ACHN (cell line): Measurements from ENCODE around the gene GATA2.

Experiments
- DNase-seq: peaks from one replicate; pipeline ENCODE4 v3.0.0-alpha.2; 2015
- in situ Hi-C: cut with HindIII; loops from 2 replicates; pipeline ENCODE4 v1.10.0; 2017; ENCODE audit warnings: low sequenced_read_pairs, low pct_ligation_motif_present, low pct_unique_long_range_greater_than_20kb

Gene GATA2

DNA sequence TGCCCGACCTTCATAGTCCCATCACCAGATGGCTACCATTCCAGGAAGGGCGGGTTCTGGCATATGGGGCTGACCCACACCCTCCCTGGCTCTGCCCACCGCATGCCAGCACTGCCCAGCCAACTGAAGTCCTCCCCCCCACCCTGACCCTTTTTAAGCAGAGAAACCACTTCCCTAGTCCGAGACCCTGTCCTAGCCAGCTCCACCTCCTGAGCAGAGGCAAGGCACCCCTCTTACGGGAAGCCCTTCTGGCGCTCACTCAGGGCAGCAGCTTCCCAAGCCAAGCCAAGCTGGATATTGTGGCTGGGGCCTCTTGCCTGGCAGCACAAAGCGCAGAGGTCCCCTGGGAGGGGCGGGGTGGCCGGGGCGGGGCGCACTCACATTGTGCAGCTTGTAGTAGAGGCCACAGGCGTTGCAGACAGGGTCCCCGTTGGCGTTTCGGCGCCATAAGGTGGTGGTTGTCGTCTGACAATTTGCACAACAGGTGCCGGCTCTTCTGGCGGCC lies 11.5 kb downstream of the GATA2 start:
- no peak for DNase-seq
- in situ Hi-C loops, result no loop called here

DNA sequence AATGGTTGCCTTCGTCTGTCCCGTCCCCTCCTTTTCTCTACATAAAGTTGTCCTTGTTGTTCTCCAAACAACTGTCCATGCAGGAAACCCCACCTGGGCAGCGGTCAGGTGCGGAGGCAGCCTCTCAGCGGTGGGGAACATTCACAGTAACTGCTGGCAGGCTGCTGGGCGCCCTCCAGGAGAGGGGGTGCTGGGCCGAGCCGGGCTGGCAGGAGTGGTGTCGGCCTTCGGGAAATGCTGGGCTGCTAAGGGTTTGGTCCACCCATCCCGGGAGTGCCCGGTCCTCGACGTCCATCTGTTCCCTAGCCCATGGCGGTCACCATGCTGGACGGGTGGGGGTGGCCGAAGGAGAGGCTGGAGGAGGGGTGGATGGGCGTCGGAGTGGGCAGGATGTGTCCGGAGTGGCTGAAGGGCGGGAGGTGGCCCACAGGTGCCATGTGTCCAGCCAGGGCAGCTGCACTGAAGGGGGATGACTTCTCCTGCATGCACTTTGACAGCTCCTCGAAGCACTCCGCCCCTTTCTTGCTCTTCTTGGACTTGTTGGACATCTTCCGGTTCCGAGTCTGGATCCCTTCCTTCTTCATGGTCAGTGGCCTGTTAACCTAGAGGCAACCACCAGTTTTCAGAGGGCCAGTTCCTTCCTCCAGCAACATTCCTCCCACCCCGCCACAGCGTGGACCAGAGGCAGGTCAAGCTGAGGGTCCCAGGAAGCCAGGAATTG lies 12.1 kb downstream of the GATA2 start:
- DNase-seq, result no peak
- in situ Hi-C loops, result no loop called here

DNA sequence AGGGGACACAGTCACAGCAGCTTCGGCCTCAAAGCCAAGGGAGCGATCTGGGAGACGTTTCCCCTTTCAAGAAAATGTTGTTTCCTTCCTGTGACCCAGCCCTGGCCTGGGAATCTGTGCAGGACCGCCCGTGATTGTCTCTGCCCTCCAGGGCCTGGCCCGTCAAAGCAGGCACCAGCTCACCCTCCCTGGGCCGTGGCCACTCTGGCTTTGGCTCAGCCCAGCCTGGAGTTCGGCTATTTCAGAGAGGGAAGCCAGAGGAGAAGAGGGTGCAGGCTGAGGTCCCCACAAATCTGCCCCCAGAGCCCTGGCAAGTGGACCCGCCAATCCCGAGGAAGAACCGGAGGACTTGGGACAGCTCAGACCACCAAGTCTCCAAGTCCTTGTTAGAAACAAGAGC lies 12.7 kb downstream of the GATA2 start:
- in situ Hi-C loops, result no loop called here

DNA sequence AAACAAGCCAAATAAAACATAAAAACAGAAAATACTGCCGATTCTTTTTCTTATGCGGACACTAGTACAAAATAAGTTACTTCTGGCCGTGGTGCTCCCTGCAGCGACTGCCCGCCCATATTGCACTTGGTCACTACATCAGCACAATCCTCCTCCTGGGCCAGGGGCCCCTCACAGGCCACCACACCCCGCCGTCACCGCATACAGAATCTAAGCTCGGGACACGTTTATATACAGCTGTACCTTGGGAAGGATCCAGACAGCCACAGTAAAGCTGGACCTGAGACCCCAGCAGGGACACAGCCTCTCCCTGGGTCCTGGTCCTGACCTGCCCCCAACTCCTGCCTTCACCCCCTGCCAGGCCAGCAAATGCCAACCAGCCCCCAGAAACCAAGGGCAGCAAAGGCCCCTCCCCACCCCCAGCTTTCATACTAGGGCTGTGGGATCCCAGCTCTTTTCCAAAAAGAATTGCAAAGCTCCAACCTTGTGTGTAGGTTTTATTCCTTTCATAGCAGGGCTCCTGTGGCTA lies 13.4 kb downstream of the GATA2 start:
- in situ Hi-C loops, result no loop called here
- no peak for DNase-seq

More for the DNA sequence above, 12.7 kb downstream of the GATA2 start:
- DNase-seq, result no peak

DNA sequence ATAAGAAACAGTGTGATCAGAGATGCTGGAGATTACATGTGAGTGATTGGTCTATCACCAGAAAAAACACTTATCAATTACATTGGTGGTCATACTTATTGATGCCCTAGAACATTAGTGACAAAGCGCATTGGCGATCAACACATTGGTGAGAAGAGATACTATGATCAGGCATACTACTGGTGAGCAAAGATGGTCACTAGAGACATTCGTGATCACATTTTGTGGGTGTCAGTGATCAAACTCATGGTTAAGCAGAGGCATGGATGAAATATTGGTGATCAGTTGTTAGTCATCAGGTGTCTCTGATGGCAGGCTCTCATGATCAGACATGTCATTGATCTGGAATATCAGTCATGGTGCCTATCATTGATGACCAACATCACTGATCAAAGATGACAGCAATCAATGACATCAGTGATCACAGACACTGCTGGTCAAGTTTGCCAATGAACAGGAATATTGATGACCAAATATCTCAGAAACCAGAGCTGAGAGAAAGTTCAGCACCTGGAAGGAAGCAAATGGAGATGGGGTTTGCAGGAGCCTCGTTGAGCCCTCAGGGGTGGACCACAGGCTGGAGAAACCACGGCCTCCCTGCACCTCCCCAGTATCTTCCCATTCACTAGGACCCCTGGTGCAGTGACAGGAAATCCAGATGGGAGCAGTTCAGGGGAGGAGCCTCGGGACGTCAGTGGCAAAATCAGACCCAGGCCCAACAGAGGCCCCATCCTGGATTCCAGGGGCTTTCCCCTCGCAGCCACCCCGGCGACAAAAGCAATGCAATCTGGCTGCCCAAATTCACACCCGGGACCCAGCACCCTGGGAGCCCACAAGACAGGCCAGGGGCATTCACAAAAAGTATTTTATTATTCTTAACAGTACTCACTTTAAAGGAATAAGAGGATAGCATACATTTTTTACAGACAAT lies 14.2 kb downstream of the GATA2 start:
- in situ Hi-C loops, result no loop called here
- no peak for DNase-seq

DNA sequence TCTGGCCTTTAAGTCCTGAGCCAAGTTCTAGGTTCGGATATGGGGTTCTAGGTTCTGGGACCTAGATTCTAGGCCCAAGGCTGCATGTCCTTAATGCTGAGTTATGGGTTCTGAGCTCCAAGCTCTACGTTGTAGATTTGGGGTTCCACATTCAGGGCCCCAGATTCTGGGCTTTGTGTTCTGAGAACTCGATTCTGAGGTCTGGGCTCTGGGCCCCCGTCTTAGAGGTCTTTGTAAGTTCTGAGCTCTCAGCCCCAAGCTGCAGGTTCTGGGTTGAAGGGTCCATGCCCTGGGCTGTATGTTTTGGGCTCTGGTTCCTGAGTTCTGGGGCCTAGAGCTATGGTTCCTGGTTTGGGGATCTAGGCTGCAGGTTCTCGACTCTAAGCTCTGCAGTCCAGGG lies 16.3 kb downstream of the GATA2 start:
- DNase-seq, result no peak
- in situ Hi-C loops, result no loop called here

DNA sequence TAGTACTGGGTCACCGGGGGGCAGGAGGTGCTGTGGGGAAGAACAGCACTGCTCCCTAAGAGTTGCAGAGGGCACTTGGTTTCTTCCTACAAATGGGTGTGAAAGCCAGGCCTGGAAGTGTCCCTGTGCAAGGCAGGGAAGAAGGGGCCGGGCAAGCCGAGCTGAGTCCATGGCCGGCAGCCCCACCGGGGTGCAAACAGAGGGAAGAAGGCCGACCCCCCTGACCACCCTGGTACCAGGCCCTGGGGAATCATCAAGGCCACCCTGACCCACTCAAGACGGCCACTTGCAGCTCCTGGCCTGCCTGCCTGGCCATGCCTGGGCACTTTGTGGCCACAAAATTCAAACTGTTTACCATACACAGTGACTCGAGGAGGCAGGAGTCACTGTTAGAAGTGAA lies 17.6 kb downstream of the GATA2 start:
- in situ Hi-C loops, result no loop called here

DNA sequence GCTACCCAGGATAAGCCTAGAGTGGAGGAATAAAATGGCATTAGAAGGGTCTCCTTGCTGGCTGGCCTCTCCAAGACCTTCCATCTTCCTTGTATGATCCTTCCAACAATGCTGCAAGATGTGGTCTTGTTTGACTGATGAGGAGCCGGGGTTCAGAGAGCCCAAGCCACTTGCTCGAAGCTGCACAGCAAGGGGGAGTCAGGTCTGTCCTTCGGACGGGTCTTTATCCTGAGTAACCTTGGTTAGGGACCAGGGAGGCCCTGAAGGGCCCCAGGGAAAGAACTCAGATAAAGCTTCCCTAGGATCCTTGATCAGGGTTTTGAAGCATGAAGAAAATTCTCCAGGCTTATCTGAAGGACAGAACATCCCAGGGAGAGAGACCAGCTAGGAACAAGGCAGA lies 19.3 kb downstream of the GATA2 start:
- no peak for DNase-seq
- in situ Hi-C loops, result no loop called here

More for the DNA sequence above, 17.6 kb downstream of the GATA2 start:
- DNase-seq, result no peak

DNA sequence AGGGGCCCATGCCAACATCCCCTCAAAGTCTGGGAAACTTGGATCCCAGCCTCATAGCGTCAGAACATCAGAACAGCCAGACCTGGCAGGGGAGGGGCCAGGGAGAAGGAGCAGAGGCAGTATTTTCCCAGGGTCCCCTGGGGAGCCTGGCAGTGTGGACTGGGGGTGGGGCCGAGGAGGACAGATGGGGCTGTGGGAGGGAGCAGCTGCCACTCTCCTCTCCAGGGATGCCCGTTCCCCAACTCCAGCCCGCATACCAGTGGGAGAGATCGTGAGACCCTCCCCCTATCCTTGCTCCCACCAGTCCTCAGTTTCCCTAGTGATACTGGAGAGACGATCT lies 19.9 kb downstream of the GATA2 start:
- in situ Hi-C loops, result no loop called here
- DNase-seq, result no peak

DNA sequence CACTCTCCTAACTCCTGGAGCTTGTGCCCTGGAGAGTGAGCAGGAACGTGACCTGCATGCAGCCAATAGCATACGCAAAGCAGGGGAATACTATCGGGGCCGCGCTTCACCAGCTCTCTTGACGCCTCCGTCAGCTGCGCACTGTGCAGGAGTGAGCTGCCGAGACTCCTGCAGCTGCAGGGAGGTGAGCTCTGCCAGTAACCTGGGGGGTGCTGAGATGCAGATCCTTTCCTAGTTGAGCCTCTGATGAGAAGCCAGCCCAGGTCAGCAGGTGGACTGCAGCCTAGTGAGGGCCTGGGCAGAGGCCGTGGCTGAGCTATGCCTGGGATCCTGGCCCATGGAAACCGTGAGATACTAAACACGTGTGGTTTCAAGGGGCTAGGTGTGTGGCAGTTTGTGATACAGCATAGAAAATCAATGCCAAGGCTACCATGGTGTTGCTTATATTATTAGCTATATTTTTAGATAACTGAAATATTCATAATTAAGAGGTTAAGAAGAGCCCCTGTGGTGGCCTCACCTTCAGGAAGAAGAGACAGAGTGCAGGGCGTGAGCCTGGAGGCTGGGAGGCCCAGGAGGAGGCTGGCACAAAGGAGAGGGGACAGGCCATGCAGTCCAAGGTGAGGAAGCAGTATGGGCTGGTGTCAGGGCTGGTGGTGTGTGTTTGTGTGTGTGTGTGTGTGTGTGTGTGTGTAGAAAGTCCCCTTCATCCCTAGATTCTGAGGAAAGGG lies 20.4 kb downstream of the GATA2 start:
- no peak for DNase-seq
- in situ Hi-C loops, result no loop called here

DNA sequence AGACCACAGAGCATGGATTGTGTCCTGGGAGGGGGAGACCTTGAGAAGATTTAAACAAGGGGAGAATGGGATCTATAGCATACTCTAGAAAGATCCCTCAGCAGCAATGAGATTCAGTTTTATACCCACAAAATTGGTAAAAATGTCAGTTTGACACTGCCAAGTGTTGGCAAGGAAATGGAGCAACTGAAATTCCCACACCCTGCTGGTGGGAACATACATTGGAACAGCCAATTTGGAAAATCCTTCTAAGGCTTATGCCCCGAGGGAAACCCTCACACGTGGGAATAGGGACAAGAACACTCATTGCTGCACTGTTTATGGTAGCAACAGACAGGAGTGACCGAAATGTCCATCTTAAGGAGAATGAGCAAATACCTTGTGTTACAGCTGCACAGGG lies 21.3 kb downstream of the GATA2 start:
- in situ Hi-C loops, result no loop called here
- no peak for DNase-seq

DNA sequence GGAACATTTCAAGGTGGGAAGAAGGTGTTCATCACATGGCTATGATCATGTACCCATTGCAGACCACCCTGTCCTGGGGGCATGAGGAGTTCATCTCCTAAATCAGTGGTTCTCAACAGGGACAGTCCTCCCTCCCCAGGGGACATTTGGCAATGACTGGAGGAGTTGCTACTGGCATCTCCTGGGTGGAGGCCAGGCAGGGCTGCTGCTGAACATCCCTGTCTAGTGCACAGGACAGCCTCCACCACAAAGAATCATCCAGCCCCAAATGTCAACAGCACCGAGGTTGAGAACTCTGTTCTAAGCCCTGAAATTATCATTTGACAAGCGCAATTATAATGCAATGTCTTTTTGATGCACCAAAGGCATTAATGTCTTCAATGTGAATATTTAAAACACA lies 21.9 kb downstream of the GATA2 start:
- DNase-seq, result no peak
- in situ Hi-C loops, result no loop called here

DNA sequence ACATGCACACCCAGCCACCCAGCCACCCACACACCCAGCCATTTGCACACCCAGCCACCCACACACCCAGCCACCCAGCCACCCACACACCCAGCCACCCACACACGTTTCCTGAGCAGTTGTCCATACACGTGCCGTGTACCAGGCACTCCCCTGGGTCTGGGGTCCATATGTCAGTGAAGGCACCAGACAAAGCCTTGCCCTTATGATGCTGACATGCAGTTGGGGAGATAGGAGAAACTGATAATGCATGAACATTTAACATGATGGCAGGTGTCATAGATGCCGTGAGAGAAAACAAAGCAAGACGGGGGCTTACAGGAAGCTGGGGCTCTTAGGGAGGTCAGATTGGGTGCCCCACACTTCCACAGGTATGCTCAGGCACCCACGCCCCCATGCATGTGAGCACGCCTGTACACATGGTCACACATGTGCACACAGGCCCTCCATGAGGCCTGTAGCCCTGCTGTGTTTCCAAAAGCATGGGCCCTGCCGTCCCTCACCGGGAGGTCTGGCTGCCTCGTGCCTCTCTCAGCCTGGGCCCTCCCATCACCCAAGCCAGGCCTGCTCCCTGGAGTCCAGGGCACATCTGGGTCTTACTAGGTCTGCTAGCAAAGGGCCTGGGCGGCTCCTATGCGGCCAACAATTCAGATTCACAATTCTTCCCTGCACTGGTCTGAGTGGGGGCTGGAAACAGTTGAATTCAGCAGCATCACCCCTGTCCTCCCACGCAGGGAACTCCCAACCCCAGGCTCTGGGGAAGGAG lies 22.7 kb downstream of the GATA2 start:
- in situ Hi-C loops, result no loop called here
- no peak for DNase-seq

DNA sequence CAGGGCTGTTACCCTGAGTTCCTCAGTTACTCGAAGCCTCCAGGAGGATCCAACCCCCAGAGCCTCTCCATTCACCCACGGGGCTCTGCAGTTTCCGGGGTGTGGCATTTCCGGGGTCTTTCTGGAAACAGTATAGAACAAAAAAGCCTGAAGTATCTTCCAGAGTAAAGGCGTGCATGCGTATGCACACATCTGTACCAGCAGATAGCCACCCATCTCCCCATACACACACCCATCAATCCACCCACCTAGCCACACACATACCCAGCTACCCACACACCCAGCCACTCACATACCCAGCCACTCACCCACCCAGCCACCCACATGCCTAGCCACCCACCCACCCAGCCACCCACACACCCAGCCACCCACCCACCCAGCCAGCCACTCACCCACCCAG lies 23.4 kb downstream of the GATA2 start:
- in situ Hi-C loops, result no loop called here
- DNase-seq, result no peak

DNA sequence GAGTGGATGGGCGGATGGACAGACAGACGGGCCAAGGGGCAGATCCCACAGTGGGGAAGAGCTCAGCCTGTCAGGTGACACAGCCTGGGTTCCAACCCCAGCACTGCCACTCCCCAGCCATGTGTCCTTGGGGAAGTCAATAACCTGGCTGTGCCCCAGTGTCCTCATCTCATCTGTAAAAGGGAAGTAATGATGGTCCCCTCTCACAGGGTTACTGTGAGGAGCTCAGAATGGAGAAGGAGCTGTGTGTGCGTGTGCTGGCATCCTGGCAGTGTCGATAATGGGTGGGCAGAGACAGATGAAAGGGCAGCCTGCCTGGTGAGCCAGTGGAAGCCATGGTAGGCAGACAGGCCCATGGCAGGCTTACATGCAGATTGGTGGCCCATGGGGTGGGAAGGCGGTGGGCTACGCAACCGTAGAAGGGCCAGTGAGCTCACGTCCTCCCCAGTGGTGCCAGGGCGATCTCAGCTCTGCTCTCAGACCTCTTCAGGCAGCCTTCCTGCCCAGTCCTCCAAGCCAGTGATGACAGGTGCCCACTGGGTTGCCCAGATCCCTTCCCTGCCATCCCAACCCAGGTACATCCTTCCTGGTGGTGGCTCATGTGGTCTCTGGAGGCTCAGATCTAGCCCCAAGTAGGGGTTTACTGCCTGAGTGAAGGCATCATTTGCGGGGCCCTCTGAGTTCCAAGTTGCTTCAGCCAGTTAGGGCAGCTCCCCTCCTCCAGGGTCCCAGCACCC lies 24.0 kb downstream of the GATA2 start:
- DNase-seq, result no peak
- in situ Hi-C loops, result no loop called here

DNA sequence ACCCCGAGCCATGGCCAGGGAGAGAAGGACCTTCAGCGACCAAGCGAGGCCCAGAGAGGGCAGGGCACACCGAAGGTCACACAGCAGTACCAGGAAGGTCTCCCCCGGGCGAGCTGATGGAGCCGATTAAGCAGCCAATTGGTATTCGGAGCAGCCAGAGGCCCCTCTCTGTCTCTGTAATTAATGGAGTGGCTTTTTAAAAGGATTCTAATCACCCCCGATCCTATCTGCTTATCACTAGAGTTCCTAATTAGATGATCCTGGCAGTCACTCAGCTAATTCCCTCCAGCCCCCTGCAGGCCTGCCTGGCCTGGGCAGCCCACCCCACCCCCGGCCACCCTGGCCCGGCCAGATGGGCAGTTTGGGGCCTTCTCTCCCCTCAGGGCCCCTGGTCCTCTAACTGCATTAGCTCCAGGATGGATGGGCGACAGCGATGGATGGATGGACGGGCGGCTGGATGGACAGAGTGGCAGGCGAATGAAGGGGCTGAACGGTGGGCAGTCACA lies 24.7 kb downstream of the GATA2 start:
- no peak for DNase-seq

DNA sequence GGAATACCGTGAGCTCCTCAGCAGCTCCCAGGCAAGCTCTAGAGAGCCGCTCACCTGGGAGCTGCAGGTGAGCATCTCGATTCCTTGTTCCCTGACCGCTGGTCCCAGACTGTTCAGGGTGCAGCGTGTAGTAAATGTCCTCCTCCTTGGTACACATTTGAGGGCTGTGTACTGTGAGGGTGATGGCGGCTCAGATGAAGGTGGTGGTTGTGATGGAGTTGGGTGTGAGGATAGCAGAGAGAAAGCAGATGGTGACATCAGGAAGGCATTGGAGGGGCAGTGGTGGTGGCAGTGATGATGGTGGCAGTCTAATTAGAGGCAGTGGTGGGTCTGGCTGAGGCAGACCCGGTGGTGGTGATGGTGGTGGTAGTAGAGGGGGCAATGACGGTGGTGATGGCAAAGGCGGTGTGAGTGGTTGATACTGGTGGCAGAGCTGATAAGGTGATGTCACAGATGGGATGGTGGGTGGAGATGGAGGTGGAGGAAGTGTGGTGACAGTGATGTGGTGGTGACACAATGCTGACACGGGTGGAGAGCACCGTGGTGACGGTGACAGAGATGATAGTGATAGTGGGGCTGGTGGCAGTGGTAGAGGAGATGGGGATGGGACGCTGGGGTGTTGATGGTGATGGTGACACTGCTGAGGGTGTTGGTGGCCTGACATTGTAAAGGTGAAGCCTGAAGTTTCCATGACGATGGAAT lies 26.0 kb downstream of the GATA2 start, which contains the start of gene DNAJB8:
Gene DNAJB8 (minus strand): TSS at position 51 of the 702 bp plus-strand sequence. CDS start 3,645 bp downstream, outside the sequence.
- in situ Hi-C loops, result no loop called here

More for the DNA sequence above, 24.7 kb downstream of the GATA2 start:
- in situ Hi-C loops, result no loop called here

More for the DNA sequence above, 26.0 kb downstream of the GATA2 start, which contains the start of gene DNAJB8:
- DNase-seq, result no peak
